NCI-H345 treated with DMSO at 0.1 percent for 48 hours (cell line): ENCODE data around the gene RAI1.

Experiments used
- DNase-seq: peaks from one replicate; lab custom pipeline; 2025; ENCODE audit not compliant: unreplicated experiment; lab: John Stamatoyannopoulos, UW

RAI1 gene

GRCh38 chr17:17745476-17746455 lies 64.5 kb downstream of the RAI1 start:
- DNase-seq, result no peak

GRCh38 chr17:17748179-17748578 lies 66.9 kb downstream of the RAI1 start:
- DNase-seq, result no peak

GRCh38 chr17:17748604-17749003 lies 67.3 kb downstream of the RAI1 start:
- no peak for DNase-seq

- peak; percentile 15 for DNase-seq
Measured at GRCh38 chr17:17749025-17749772, 67.9 kb downstream of the RAI1 start.

- DNase-seq, result no peak
Measured at GRCh38 chr17:17749921-17750320, 68.7 kb downstream of the RAI1 start.

- no peak for DNase-seq
Measured at GRCh38 chr17:17750881-17751280, 69.6 kb downstream of the RAI1 start.

GRCh38 chr17:17751489-17752088 lies 70.3 kb downstream of the RAI1 start:
- DNase-seq, result no peak

GRCh38 chr17:17752089-17752820 lies 71.0 kb downstream of the RAI1 start:
- peak; percentile 32 for DNase-seq

- no peak for DNase-seq
Measured at GRCh38 chr17:17752821-17753321, 71.6 kb downstream of the RAI1 start.

GRCh38 chr17:17754719-17755686 lies 73.7 kb downstream of the RAI1 start:
- no peak for DNase-seq

GRCh38 chr17:17755715-17756114 lies 74.5 kb downstream of the RAI1 start:
- DNase-seq, result no peak

- no peak for DNase-seq
Measured at GRCh38 chr17:17757391-17757791, 76.1 kb downstream of the RAI1 start.

- peak; percentile 73 for DNase-seq
Measured at GRCh38 chr17:17757956-17758845, 76.9 kb downstream of the RAI1 start.

GRCh38 chr17:17758941-17759563 lies 77.8 kb downstream of the RAI1 start:
- no peak for DNase-seq

GRCh38 chr17:17760350-17760749 lies 79.1 kb downstream of the RAI1 start:
- no peak for DNase-seq

- DNase-seq, result no peak
Measured at GRCh38 chr17:17760872-17761550, 79.8 kb downstream of the RAI1 start.

GRCh38 chr17:17761894-17762743 lies 80.9 kb downstream of the RAI1 start:
- no peak for DNase-seq
